Ectodermal cell (in vitro differentiated cells): ENCODE results near the gene MTHFD2L. TPM values are rescaled to one million over a fixed set of nuclear protein-coding genes. Genes with fewer than 3 reads are reported as not detected.

Source experiments
- H3K27ac ChIP-seq: 2 replicates; pipeline ENCODE4 v1.7.0; 2013; ENCODE audit warnings: mild to moderate bottlenecking, low read depth, low read length; ENCODE audit not compliant: insufficient read depth, poor library complexity, severe bottlenecking
- H3K27me3 ChIP-seq: 2 replicates; pipeline ENCODE4 v1.7.0; 2013; ENCODE audit warnings: mild to moderate bottlenecking, low read length; ENCODE audit not compliant: insufficient read depth, control insufficient read depth, poor library complexity, severe bottlenecking
- H3K36me3 ChIP-seq: one replicate; pipeline ENCODE4 v1.7.0; 2013; ENCODE audit warnings: low read length; ENCODE audit not compliant: control insufficient read depth, insufficient read depth
- H3K4me1 ChIP-seq: one replicate; pipeline ENCODE4 v1.7.0; 2013; ENCODE audit warnings: low read length; ENCODE audit not compliant: control insufficient read depth, insufficient read depth
- H3K4me3 ChIP-seq: 2 replicates; pipeline ENCODE4 v1.7.0; 2013; ENCODE audit warnings: low read depth, low read length, control low read depth; ENCODE audit not compliant: insufficient read depth
- H3K9me3 ChIP-seq: 2 replicates; pipeline ENCODE4 v1.7.0; 2013; ENCODE audit warnings: mild to moderate bottlenecking, low read length, moderate library complexity; ENCODE audit not compliant: control insufficient read depth
- WGBS, 2 experiments: methylation state at CpG; one replicate each; pipeline ENCODE4 v1.1.7; 2013; ENCODE audit warnings: missing lambda C conversion rate in 2 of 2; 5-methylcytosine and 5-hydroxymethylcytosine counted together
- polyA plus RNA-seq, 4 experiments: library from polyadenylated mRNA; stranded (reverse); fragments of 50-300 nt; gene quantifications; one replicate each; pipeline ENCODE4 v1.2.3, GENCODE V29; 2013

MTHFD2L gene
- polyA plus RNA-seq (2013, experiment 1 of 4) = 16.5 TPM
- polyA plus RNA-seq (2013, experiment 2 of 4) = 16.0 TPM
- 13.6 TPM for polyA plus RNA-seq (2013, experiment 3 of 4)
- 14.8 TPM for polyA plus RNA-seq (2013, experiment 4 of 4)

DNA sequence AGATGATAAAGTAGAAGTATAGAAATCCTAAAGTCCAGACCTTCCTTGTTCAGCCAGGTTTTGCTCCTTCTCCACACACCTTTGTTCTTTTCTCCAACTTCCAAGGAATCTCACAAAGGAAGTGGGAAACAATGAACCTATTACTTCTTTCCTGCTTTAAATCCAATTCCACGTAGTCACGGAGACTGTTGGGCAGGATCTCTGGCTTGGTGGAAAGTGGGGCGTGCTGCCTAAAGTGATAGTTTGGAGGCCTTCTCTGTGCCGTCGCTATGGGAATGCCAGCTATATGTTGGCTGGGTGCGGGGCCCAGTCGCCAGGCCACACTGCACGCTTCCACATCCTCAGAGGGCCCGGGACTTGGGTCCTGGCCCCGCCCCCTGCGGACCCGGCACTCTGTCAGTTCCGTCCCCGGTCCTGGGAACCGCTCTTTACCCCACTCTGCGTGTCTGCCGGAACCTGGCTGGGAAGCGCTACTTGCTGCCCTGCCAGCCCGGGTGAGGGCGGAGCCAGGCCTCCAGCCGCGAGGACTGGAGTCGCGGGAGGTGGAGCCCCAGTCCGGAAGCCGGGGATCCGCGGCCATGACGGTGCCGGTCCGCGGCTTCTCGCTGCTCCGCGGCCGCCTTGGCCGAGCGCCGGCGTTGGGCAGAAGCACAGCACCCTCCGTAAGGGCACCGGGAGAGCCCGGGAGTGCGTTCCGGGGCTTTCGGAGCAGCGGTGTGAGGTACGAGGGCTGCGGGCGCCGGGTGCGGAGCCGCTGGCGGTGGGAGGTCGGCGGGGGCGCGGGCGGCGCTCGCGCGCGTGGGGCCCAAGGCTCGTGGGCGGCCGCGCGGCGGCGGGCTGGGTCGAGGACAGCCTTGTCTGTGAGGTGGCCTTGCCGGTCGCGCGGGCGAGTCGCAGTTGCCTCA is at the start of gene MTHFD2L:
Gene MTHFD2L, plus strand, starts transcription at position 558 of the 905 bp plus-strand sequence. Its CDS starts 21 bp downstream, at position 579.
- Histone ChIP-seq H3K4me3 (peak within 1 kb of the TSS; percentile 67), H3K9me3 (no peaks in the 10 kb centered on the region), H3K4me1 (peaks cover 14% of the 10 kb centered on the region), H3K36me3 (no peaks in the 10 kb centered on the region), H3K27ac (peak within 1 kb of the TSS; percentile 38), H3K27me3 (no peaks in the 10 kb centered on the region)
- 0 to 1% methylated on average over 78 of the region's 78 CpGs for WGBS, 2 experiments

DNA sequence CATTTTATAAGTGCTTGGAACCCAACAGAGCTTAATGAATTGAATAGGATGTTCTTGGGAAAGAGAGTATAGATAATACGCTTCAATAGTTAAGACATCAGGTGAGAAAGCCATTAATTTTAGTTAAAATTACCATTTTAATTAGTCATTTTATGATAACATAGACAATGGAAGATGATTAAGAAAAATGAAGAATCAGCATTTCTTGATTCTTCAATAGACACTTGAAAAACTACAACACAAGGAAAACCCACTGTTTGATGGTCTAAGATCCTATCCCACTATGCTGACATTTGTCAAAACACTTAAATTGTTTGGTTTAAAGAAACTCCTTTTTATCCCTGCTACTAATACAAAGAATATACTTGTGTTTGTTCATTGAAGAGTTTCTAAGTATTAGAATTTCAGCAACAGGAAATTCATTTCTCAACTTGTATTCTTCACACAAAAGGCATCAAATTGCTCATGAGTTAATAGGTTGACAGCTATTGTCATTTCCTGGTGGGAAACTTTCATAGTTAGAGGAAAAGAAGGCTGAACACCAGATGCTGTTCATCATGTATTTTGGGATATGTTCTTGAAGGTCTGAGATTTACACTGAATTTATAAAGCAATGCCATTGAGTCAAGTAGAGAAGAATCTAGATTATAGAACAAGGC is 49.3 kb upstream of the MTHFD2L start:
- Histone ChIP-seq H3K27me3 (no peaks in the 10 kb centered on the region), H3K9me3 (no peaks in the 10 kb centered on the region), H3K4me1 (no peaks in the 10 kb centered on the region), H3K4me3 (no peak overlapping the region), H3K27ac (no peak overlapping the region), H3K36me3 (no peaks in the 10 kb centered on the region)
- WGBS, 2 experiments = 100% methylated on average over 1 of the region's 1 CpG; no CpG with 5 or more reads in 1 of the 2 experiments

DNA sequence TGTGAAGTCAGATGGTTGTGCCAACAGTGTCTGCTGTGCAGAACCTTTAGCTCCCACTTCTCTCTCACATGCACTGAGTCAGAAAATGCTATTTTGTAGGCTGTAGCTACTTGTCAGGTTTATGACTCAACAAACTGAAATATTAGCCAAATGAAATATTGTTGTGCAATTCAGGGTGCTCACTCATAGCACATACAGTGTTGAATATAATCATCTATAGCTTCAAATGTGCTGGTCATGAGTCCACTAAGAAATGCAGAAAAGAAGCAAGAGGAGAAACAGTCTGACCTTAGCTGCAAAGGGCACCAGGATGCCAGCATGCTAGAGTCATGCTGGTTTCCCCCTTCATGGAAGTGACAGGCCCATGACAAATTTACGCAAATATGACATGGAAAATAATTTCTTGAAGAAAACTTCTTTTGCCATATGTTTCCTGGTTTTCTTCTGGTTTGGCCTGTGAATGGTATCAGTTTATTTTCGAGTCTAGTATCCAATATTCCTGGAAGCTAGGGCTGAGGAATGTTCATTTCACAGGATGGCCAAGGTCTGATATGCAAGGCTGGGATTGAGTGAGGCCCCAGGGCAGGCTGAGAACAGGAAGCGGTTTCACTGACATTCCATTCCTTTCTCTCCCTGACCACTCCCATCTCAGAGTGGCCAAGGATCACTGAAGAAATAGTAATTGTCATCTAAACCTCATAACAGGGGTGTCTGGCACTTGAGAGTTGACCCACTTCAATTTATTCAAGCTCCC is 48.6 kb upstream of the MTHFD2L start:
- no peak overlapping the region for H3K27ac ChIP-seq
- WGBS, 2 experiments = 71 to 76% methylated on average over 3 of the region's 3 CpGs
- no peaks in the 10 kb centered on the region for H3K36me3 ChIP-seq

DNA sequence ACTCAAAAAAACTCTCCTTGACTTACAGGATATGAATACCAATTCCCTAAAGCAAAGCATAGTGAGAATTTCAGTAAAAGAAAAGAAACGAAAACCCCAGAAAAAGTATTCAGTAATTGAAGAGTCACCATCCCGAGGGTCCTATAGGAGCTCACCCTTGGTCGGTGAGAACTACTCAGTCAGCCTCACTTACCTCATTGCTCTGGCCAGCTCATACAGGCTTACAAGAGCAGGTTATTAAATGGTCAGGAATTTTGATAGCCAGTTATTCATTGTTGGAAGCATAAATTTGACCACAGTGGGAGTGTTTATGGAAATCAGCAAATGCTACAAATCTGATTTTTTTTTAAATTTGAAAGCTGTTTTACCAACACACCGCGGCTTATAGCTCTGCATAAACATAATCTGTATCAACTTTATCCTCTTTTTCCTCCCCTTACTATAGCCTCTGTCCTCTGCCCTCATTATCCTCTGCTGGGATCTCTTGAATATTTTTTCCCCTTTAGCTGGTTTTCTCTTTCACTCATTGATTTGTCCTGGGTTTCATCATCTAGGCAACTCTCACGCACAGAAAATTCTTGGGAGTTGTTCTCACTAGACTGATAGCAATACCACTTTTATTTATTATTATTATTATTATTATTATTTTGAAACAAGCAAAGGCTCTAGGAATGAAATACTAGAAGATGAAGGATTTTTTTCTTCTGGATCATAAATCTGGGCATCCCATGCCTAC is 47.9 kb upstream of the MTHFD2L start:
- no peaks in the 10 kb centered on the region for H3K4me1 ChIP-seq
- 91 to 96% methylated on average over 5 to 6 of the region's 6 CpGs for WGBS, 2 experiments
- H3K4me3 ChIP-seq = no peak overlapping the region
- H3K9me3 ChIP-seq = no peaks in the 10 kb centered on the region
- no peaks in the 10 kb centered on the region for H3K27me3 ChIP-seq
- H3K36me3 ChIP-seq = no peaks in the 10 kb centered on the region
- H3K27ac ChIP-seq = no peak overlapping the region

More for the DNA sequence above, 48.6 kb upstream of the MTHFD2L start:
- H3K27me3 ChIP-seq = no peaks in the 10 kb centered on the region
- no peak overlapping the region for H3K4me3 ChIP-seq
- no peaks in the 10 kb centered on the region for H3K4me1 ChIP-seq
- no peaks in the 10 kb centered on the region for H3K9me3 ChIP-seq

DNA sequence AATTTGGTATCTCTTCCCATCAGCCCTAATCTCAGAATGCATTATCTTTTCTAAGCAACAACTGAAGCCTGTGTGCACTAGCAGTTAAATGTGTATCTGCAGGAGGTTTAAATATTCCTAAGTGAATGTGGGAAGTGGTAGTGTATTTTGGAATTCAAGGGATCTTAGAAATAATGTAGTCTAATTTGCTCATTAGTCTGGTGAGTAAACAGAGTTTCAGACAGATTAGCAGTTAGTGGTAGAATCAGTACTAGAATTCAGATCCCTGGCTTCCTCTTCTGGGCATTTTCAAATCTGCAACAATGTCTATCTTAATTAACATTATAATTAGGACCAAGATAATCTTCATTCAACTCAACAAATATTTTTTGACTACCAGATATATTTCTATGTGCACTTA is 47.2 kb upstream of the MTHFD2L start:
- Histone ChIP-seq H3K4me1 (no peaks in the 10 kb centered on the region), H3K36me3 (no peaks in the 10 kb centered on the region), H3K27me3 (no peaks in the 10 kb centered on the region), H3K27ac (no peak overlapping the region), H3K9me3 (no peaks in the 10 kb centered on the region), H3K4me3 (no peak overlapping the region)

DNA sequence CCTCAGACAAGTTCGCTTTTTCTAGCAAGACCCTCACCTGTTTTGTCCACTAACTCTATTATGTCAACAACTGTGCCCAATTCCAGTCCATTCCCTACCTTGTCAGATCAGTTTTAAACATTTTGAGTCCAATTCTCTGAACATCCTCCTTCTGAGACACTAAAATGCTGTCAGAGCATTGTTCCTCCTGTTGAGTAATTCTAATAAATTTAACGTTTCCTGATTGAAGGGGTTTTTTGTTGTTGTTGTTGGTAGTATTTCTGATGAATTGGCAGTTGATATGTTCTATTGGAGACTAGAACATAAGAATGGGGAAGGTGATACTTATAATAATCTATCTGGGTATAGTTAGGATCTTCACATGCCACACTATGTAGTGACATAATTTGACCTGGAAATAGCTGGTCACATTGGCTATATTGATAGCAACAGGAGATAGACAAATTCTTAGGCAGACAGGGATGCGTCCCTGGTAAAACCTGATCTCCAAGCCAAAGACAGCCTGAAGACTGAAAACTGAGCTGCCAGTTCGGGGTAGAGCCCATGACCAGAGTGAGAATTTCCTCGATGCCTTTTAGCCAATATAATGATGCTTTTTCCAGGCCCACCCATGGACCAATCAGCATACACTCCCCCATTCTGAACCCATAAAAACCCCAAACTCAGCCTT is 46.5 kb upstream of the MTHFD2L start:
- H3K4me3 ChIP-seq = no peak overlapping the region
- no peaks in the 10 kb centered on the region for H3K9me3 ChIP-seq
- H3K27ac ChIP-seq = no peak overlapping the region
- H3K4me1 ChIP-seq = no peaks in the 10 kb centered on the region
- 94 to 97% methylated on average over 5 of the region's 5 CpGs for WGBS, 2 experiments
- no peaks in the 10 kb centered on the region for H3K36me3 ChIP-seq
- no peaks in the 10 kb centered on the region for H3K27me3 ChIP-seq

DNA sequence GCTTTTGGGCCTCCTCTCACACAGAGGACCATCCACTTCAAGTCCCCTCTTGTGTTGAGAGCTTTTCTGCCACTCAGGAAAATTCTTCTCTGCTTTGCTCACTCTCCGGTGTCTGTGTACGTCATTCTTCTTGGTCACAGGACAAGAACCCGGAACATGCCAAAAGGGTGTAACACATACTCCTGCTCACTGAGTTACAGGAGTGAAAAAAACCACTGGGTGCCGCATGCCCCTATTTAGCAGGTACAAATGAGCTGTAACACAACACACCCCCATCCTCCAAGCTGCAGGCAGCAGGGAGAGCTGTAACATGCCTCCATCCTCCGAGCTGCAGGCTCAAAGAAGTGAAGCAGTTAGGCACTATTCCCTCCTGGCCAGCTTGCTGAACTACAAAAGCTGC is 45.9 kb upstream of the MTHFD2L start:
- H3K27ac ChIP-seq = no peak overlapping the region
- H3K36me3 ChIP-seq = no peaks in the 10 kb centered on the region
- no peaks in the 10 kb centered on the region for H3K27me3 ChIP-seq
- H3K9me3 ChIP-seq = no peaks in the 10 kb centered on the region
- H3K4me3 ChIP-seq = no peak overlapping the region
- no peaks in the 10 kb centered on the region for H3K4me1 ChIP-seq
- WGBS, 2 experiments = 84 to 90% methylated on average over 5 of the region's 5 CpGs

DNA sequence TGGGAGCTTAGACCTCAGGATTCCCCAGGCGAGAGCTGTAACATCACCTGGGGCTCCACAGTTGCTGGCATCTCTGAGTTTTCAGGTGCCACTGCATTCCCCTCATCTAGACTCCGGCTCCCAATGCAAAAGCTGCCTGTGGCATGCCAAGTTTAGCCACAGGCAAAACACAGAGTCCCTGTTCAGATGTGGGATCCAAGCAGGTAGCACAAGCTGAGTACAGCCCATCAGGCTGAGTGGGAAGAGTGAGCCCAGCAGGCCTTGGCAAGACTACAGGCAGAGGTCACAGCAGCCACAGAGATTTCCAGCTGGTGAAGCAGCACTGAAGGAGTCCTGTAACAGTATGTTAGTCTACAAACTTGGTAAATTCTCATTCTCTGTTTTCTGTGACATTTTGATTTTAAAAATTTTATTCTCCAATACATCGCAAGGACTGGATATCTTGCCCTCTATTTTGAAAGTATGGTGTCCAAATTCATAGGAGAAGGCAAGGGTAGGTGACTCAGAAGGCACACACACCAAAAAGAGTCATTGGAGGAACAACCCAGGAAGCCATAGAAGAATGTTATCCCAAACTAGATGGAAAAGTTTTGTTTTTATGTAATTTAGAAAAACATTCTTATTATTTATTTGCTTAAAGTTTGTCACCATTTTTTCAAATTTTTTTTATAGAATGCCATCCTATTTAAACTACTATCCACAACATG is 45.4 kb upstream of the MTHFD2L start:
- no peaks in the 10 kb centered on the region for H3K36me3 ChIP-seq
- no peaks in the 10 kb centered on the region for H3K4me1 ChIP-seq
- H3K4me3 ChIP-seq = no peak overlapping the region
- no peak overlapping the region for H3K27ac ChIP-seq
- WGBS, 2 experiments = 94 to 95% methylated on average over 2 to 3 of the region's 3 CpGs
- H3K9me3 ChIP-seq = no peaks in the 10 kb centered on the region
- no peaks in the 10 kb centered on the region for H3K27me3 ChIP-seq

DNA sequence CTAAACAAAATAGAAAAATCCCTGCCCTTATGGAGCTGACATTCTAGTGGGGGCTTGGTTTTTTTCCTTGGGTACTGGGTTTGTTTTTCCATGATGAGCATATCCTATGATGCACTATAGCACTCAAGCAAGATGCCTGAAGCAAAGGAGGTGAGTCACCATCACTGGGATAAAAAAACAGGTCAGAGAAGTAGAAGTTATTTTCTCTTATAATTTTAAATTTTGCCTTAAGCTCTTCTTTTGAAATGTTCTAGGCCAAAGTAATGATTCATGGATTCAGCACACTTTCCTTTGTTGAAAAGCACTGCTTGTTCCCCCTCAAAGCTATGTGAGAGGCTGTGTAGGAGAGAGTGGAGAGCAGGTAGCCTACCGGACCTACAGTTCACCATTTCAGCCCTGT is 43.7 kb upstream of the MTHFD2L start:
- Histone ChIP-seq H3K36me3 (no peaks in the 10 kb centered on the region), H3K4me3 (no peak overlapping the region), H3K27ac (no peak overlapping the region), H3K9me3 (no peaks in the 10 kb centered on the region), H3K27me3 (no peaks in the 10 kb centered on the region), H3K4me1 (no peaks in the 10 kb centered on the region)
- WGBS, 2 experiments = 94 to 100% methylated on average over 1 of the region's 1 CpG
